Nephron (organoid): ENCODE data around the gene MPRIP.

Source experiments
- H3K27ac Mint-ChIP-seq, 3 experiments: 2 replicates each; pipeline ENCODE4 v1.8.0; 2020; ENCODE audit warnings: mixed read lengths in 3 of 3, mild to moderate bottlenecking in 2 of 3, moderate library complexity in 1 of 3
- H3K27me3 Mint-ChIP-seq: 2 replicates; pipeline ENCODE4 v1.8.0; 2021; ENCODE audit warnings: low read depth, mild to moderate bottlenecking, moderate library complexity, mixed read lengths
- H3K36me3 Mint-ChIP-seq: 2 replicates; pipeline ENCODE4 v1.8.0; 2020; ENCODE audit warnings: low read depth, mixed read lengths
- H3K4me1 Mint-ChIP-seq: 2 replicates; pipeline ENCODE4 v1.8.0; 2020; ENCODE audit warnings: mixed read lengths
- H3K4me3 Mint-ChIP-seq, 3 experiments: 2 replicates each; pipeline ENCODE4 v1.8.0; 2020; ENCODE audit warnings: mild to moderate bottlenecking in 3 of 3, mixed read lengths in 3 of 3, moderate library complexity in 2 of 3
- H3K9me3 Mint-ChIP-seq: 2 replicates; pipeline ENCODE4 v1.8.0; 2020; ENCODE audit warnings: mixed read lengths
- TF ChIP-seq, protein P1 (sequence below), 3 experiments: fragments of 200-600 bp; sonication (generic); IDR thresholded peaks; one replicate each; pipeline ENCODE4 v1.5.0; 2021; ENCODE audit warnings: antibody characterized with exemption in 3 of 3; ENCODE audit not compliant: unreplicated experiment in 3 of 3

Gene MPRIP

DNA sequence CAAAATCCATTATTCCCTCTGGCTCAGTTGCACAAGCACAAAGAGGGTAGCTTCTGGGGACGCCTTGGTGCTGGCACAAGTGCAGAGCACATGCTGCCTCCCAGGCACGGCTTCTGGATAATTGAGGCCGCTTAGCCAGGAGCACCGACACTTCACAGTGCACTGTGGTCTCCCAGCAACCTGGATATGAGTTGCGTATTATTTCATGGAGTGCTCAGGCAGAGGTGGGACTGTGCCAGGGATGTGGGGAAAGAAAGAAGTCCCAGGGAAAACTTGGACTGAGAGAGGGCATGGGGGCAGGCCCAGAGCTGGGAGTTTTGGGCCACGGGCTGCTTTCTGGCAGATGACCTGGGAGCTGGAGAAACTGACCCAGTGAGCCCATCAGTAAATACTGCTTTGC, 37.5 kb downstream of the MPRIP start:
- H3K36me3 Mint-ChIP-seq: peaks cover 35% of the 10 kb centered on the region
- H3K9me3 Mint-ChIP-seq: no peaks in the 10 kb centered on the region
- no peak overlapping the region for H3K4me3 Mint-ChIP-seq
- TF ChIP-seq, protein P1, sequence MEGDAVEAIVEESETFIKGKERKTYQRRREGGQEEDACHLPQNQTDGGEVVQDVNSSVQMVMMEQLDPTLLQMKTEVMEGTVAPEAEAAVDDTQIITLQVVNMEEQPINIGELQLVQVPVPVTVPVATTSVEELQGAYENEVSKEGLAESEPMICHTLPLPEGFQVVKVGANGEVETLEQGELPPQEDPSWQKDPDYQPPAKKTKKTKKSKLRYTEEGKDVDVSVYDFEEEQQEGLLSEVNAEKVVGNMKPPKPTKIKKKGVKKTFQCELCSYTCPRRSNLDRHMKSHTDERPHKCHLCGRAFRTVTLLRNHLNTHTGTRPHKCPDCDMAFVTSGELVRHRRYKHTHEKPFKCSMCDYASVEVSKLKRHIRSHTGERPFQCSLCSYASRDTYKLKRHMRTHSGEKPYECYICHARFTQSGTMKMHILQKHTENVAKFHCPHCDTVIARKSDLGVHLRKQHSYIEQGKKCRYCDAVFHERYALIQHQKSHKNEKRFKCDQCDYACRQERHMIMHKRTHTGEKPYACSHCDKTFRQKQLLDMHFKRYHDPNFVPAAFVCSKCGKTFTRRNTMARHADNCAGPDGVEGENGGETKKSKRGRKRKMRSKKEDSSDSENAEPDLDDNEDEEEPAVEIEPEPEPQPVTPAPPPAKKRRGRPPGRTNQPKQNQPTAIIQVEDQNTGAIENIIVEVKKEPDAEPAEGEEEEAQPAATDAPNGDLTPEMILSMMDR (IDR thresholded peaks at IDR 0.05; ENCODE audit: unreplicated experiment in 3 of 3): no peak
- H3K4me1 Mint-ChIP-seq: peaks cover 61% of the 10 kb centered on the region
- H3K27me3 Mint-ChIP-seq: no peaks in the 10 kb centered on the region
- H3K27ac Mint-ChIP-seq: peak overlapping the region in 1 of 3 experiments; percentile 81

DNA sequence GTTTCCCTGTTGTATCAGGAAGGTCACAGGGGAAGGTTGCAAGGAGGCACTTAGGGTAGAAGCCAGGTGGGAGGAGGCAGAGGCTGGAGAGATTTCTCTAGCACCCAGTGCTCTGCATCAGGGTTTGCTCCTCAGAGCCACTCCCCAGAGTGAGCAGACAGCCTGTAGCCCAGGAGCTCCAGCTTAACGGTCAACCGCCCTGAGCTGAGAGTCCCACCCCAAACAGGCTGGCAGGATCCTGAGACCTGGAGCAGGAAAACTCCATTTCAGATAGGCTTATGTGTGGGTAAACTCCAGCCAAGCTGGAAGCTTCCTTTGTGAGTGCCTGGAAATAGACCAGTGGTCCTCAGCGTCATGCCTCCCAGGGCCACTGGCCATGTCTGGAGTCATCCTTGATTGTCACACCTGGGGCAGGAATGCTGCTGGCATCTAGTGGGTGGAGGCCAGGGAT, 37.9 kb downstream of the MPRIP start:
- peak overlapping the region in 1 of 3 experiments; percentile 91 for H3K27ac Mint-ChIP-seq
- H3K36me3 Mint-ChIP-seq: peaks cover 40% of the 10 kb centered on the region
- no peaks in the 10 kb centered on the region for H3K9me3 Mint-ChIP-seq
- TF ChIP-seq, protein P1 (IDR thresholded peaks at IDR 0.05; ENCODE audit: unreplicated experiment in 3 of 3): no peak
- H3K4me1 Mint-ChIP-seq: peaks cover 61% of the 10 kb centered on the region
- no peak overlapping the region for H3K4me3 Mint-ChIP-seq
- no peaks in the 10 kb centered on the region for H3K27me3 Mint-ChIP-seq

DNA sequence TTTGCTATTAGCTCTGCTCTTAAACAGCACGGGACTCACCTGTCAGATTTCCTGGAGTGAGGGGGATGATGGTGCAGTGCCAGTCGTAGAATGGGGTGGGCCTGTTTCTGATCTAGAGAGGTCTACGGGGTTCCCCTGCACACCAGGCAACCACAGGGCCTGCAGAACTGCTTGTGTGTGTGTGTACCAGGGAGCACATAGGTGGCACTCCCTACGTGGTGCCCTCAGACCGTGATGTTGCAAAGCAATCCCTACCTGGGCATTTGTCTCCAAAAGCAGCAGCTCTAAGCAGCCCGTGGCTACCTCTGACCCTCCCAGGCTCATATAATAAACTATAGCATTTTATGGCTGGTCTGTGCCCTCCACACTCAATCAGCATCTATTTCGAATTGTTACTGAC, 38.5 kb downstream of the MPRIP start:
- TF ChIP-seq, protein P1 (IDR thresholded peaks at IDR 0.05; ENCODE audit: unreplicated experiment in 3 of 3): no peak
- Mint-ChIP-seq H3K4me3 (no peak overlapping the region), H3K27ac (peak overlapping the region in 2 of 3 experiments; percentile 73 to 91), H3K4me1 (peaks cover 57% of the 10 kb centered on the region), H3K9me3 (no peaks in the 10 kb centered on the region), H3K36me3 (peaks cover 41% of the 10 kb centered on the region), H3K27me3 (no peaks in the 10 kb centered on the region)

DNA sequence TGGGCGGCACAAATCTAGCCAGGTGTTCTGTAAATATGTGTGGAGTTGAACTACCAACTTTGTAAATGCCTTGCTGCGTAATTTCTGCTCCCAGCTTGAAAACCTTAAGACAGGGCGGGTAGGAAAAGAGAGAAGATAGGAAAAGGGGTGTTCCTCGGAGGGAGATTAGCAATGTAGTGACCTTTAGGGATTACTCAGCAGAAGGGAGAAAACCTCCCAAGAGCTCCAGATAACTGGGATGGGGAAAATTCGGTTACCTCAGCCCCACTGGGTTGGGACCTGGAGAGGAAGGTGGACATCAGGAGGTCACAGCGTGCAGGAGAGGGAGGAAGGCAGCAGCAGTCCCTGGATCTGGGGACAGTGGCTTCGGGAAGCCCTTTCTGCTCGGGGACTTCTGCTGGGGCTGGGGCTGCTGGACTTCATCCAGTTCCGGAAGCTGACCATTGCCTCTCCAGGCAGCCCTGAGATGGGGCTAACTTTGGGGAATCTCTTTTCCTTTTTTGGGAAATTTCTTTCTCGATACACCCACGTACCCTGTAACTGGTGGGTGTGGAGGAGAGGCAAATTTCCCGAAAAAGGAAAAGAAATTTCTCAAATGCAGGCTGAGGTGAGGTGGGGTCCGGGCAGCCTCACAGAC, 39.2 kb downstream of the MPRIP start:
- Mint-ChIP-seq H3K36me3 (peaks cover 41% of the 10 kb centered on the region), H3K4me3 (peak overlapping the region in 2 of 3 experiments; percentile 0 to 3), H3K9me3 (no peaks in the 10 kb centered on the region), H3K4me1 (peaks cover 57% of the 10 kb centered on the region), H3K27me3 (no peaks in the 10 kb centered on the region), H3K27ac (peak overlapping the region; percentile 5 to 91 (median 73))
- TF ChIP-seq, protein P1 (IDR thresholded peaks at IDR 0.05; ENCODE audit: unreplicated experiment in 3 of 3): no peak

DNA sequence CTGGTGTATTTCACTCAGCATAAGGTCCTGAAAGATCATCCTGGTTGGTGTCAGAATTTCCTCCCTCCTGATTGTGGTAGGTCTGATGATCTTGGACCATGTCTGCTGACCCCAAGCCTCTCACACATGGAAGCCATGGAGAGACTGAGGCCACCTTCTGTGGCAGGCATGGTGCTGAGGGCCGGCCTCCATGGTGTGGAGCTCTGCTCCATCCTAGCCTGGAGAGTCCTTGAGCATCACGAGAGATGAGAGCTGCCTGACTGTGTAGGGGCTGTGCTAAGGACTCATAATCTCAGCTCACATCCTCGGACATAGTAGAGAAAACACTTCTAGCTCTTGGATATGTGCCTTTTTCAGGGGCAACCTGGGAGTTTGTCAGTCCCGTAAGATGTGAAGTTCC, 40.6 kb downstream of the MPRIP start:
- Mint-ChIP-seq H3K27me3 (no peaks in the 10 kb centered on the region), H3K4me3 (no peak overlapping the region), H3K4me1 (peaks cover 68% of the 10 kb centered on the region), H3K9me3 (no peaks in the 10 kb centered on the region), H3K36me3 (peaks cover 41% of the 10 kb centered on the region), H3K27ac (peak overlapping the region in 2 of 3 experiments; percentile 38 to 80)
- TF ChIP-seq, protein P1 (IDR thresholded peaks at IDR 0.05; ENCODE audit: unreplicated experiment in 3 of 3): no peak

DNA sequence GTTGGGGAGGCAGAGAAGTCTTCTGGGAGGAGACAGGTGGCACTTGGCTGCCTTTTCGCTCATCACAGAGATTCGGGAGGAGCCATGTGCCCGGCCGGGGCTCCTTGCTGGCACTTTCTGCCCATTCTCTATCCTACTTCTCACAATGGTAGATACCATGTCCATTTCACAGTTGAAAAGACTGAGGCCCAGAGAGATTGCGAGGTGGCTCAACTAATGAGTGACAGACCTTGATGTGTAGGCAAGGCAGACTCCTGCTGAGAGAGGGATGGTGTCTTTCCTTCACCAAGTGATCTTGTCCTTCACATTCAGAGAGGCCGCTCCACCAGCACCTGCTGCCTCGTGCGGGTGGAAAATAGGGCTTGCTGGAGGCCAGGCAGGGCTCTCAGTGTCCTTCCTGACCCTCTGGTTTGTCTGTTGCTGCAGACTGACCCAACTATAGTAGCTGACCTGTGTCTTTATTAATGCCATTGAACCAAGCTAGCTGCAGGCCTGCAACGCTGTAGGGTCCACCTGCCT, 42.1 kb downstream of the MPRIP start:
- H3K4me3 Mint-ChIP-seq: no peak overlapping the region
- no peaks in the 10 kb centered on the region for H3K27me3 Mint-ChIP-seq
- H3K36me3 Mint-ChIP-seq: peaks cover 40% of the 10 kb centered on the region
- peaks cover 66% of the 10 kb centered on the region for H3K4me1 Mint-ChIP-seq
- no peaks in the 10 kb centered on the region for H3K9me3 Mint-ChIP-seq
- TF ChIP-seq, protein P1 (IDR thresholded peaks at IDR 0.05; ENCODE audit: unreplicated experiment in 3 of 3): no peak
- H3K27ac Mint-ChIP-seq: peak overlapping the region; percentile 66 to 78 (median 69)
